SK-N-SH (cell line): ENCODE results near the gene HFE. TPM values are rescaled to one million over a fixed set of nuclear protein-coding genes. Genes with fewer than 3 reads are reported as not detected.

Experiments used
- CTCF ChIA-PET: fragments of 300-600, 350-600 bp; formaldehyde crosslinking; extraction: SDS; loops from one replicate; lab custom pipeline; 2021; lab: Yijun Ruan, JAX
- POLR2A ChIA-PET: fragments of 350-600 bp; sonication (Branson Sonifier 250); formaldehyde crosslinking; extraction: SDS; loops from one replicate; lab custom pipeline; 2020; ENCODE audit warnings: antibody characterized with exemption, inconsistent platforms; lab: Yijun Ruan, JAX
- DNase-seq: peaks from one replicate; pipeline ENCODE4 v3.0.0; 2012
- H2AFZ ChIP-seq: fragments of 200-600 bp; sonication (generic); 2 replicates; pipeline ENCODE4 v1.8.1; 2016; ENCODE audit warnings: antibody characterized with exemption, mild to moderate bottlenecking, low read depth
- H3F3A ChIP-seq: fragments of 200-600 bp; sonication (generic); replicated peaks from 2 replicates; pipeline ENCODE3; 2016; ENCODE audit warnings: antibody characterized with exemption, mild to moderate bottlenecking; ENCODE audit not compliant: insufficient read depth
- H3K27ac ChIP-seq, 2 experiments: fragments of 200-500 bp in 1 of 2; fragments of 200-600 bp in 1 of 2; sonication (Bioruptor generic) in 1 of 2; sonication (generic), shearing (Covaris generic) in 1 of 2; 2 replicates each; pipeline versions ENCODE4 v1.5.1 to v1.6.1; 2014 to 2016; ENCODE audit warnings: low read depth in 2 of 2, inconsistent platforms in 1 of 2, low read length in 1 of 2, mild to moderate bottlenecking in 1 of 2, mixed read lengths in 1 of 2
- H3K27me3 ChIP-seq: fragments of 200-600 bp; sonication (generic), shearing (Covaris generic); 2 replicates; pipeline ENCODE4 v1.6.1; 2016; ENCODE audit warnings: mixed run types; ENCODE audit not compliant: insufficient read depth
- H3K36me3 ChIP-seq, 2 experiments: fragments of 200-500 bp in 1 of 2; fragments of 200-600 bp in 1 of 2; sonication (Bioruptor generic) in 1 of 2; sonication (generic) in 1 of 2; replicated peaks in 1 of 2; 2 replicates each; pipeline versions ENCODE3 to v1.5.1; 2014 to 2016; ENCODE audit warnings: low read length in 1 of 2, mild to moderate bottlenecking in 1 of 2; ENCODE audit not compliant: insufficient read depth in 2 of 2, control insufficient read depth in 1 of 2
- H3K4me1 ChIP-seq, 2 experiments: fragments of 200-500 bp in 1 of 2; fragments of 200-600 bp in 1 of 2; sonication (Bioruptor generic) in 1 of 2; sonication (generic), shearing (Covaris generic) in 1 of 2; 2 replicates each; pipeline versions ENCODE4 v1.5.1 to v1.6.1; 2014 to 2016; ENCODE audit warnings: low read depth in 1 of 2, low read length in 1 of 2, mixed run types in 1 of 2; ENCODE audit not compliant: insufficient read depth in 2 of 2, control insufficient read depth in 1 of 2
- H3K4me2 ChIP-seq: fragments of 200-600 bp; sonication (generic), shearing (Covaris generic); 2 replicates; pipeline ENCODE4 v1.6.1; 2017; ENCODE audit warnings: mixed run types
- H3K4me3 ChIP-seq, 2 experiments: fragments of 200-500 bp in 1 of 2; fragments of 200-600 bp in 1 of 2; sonication (Bioruptor generic) in 1 of 2; sonication (generic), shearing (Covaris generic) in 1 of 2; 2 replicates each; pipeline versions ENCODE4 v1.5.1 to v1.8.1; 2014 to 2016; ENCODE audit warnings: low read depth in 2 of 2, inconsistent platforms in 1 of 2, low read length in 1 of 2, mild to moderate bottlenecking in 1 of 2, mixed read lengths in 1 of 2, moderate library complexity in 1 of 2
- H3K79me2 ChIP-seq: fragments of 200-600 bp; sonication (generic); 2 replicates; pipeline ENCODE4 v1.8.1; 2017; ENCODE audit warnings: mild to moderate bottlenecking; ENCODE audit not compliant: insufficient read depth
- H3K9ac ChIP-seq: fragments of 200-600 bp; sonication (generic); 2 replicates; pipeline ENCODE4 v1.6.1; 2017; ENCODE audit warnings: mixed run types
- H3K9me2 ChIP-seq: fragments of 200-600 bp; sonication (generic); 2 replicates; pipeline ENCODE4 v1.6.1; 2017; ENCODE audit warnings: mixed run types
- H3K9me3 ChIP-seq: fragments of 200-600 bp; sonication (generic); 2 replicates; pipeline ENCODE4 v1.6.1; 2017; ENCODE audit warnings: mixed run types, mild to moderate bottlenecking, moderate library complexity
- H4K20me1 ChIP-seq: fragments of 200-600 bp; sonication (generic); 2 replicates; pipeline ENCODE4 v1.6.1; 2017; ENCODE audit warnings: mild to moderate bottlenecking, mixed run types; ENCODE audit not compliant: insufficient read depth
- CTCF ChIP-seq: fragments of 200-600 bp; sonication (generic); IDR thresholded peaks from 2 replicates; pipeline ENCODE4 v1.6.1; 2017; ENCODE audit warnings: antibody characterized with exemption, mild to moderate bottlenecking, moderate library complexity
- ELF1 ChIP-seq: IDR thresholded peaks from 2 replicates; pipeline ENCODE4 v1.4.0; 2012
- EZH2phosphoT487 ChIP-seq: fragments of 200-600 bp; sonication (generic); IDR thresholded peaks from 2 replicates; pipeline ENCODE4 v1.6.1; 2017; ENCODE audit warnings: low read depth, mixed run types, mild to moderate bottlenecking, antibody characterized with exemption, moderate library complexity, borderline replicate concordance
- FOXM1 ChIP-seq: IDR thresholded peaks from 2 replicates; pipeline ENCODE4 v1.4.0; 2012; ENCODE audit warnings: low read depth, mild to moderate bottlenecking
- IRF3 ChIP-seq: fragments of 150-350 bp; IDR thresholded peaks from 2 replicates; pipeline ENCODE4 v1.6.1; 2016; ENCODE audit warnings: mild to moderate bottlenecking, low read depth, low read length
- JUND ChIP-seq: IDR thresholded peaks from 2 replicates; pipeline ENCODE4 v1.4.0; 2012
- MAX ChIP-seq: IDR thresholded peaks from 2 replicates; pipeline ENCODE4 v1.4.0; 2012; ENCODE audit warnings: low read depth
- PBX3 ChIP-seq: IDR thresholded peaks from 2 replicates; pipeline ENCODE4; 2012
- RAD21 ChIP-seq: IDR thresholded peaks from 2 replicates; pipeline ENCODE4 v1.6.1; 2012; ENCODE audit warnings: mild to moderate bottlenecking, low read length
- TAF1 ChIP-seq: IDR thresholded peaks from 2 replicates; pipeline ENCODE4 v1.6.1; 2012; ENCODE audit warnings: low read depth, mild to moderate bottlenecking, low read length, moderate library complexity, borderline replicate concordance
- TEAD4 ChIP-seq: IDR thresholded peaks from 2 replicates; pipeline ENCODE4 v1.4.0; 2012; ENCODE audit warnings: mild to moderate bottlenecking, borderline replicate concordance; ENCODE audit not compliant: insufficient read depth
- USF1 ChIP-seq: IDR thresholded peaks from 2 replicates; pipeline ENCODE4 v1.4.0; 2012; ENCODE audit warnings: low read depth, borderline replicate concordance
- WGBS: methylation state at CpG from one replicate; pipeline ENCODE4 v1.1.6; 2017; ENCODE audit warnings: low lambda C conversion rate; 5-methylcytosine and 5-hydroxymethylcytosine counted together
- polyA plus RNA-seq, 3 experiments: library from polyadenylated mRNA; depleted of rRNA; stranded (reverse); fragments of >200 nt; gene quantifications; 2 replicates each; pipeline ENCODE4 v1.2.3, GENCODE V29; 2012

The HFE gene
- polyA plus RNA-seq, 1 of the 3 experiments (the other 2 are of a cell fraction), result not detected

GRCh38 chr6:26104457-26105108 lies 17.4 kb downstream of the HFE start (continued):
- no peak for TF ChIP-seq CTCF
- TF ChIP-seq USF1, result no peak
- no peak for TF ChIP-seq PBX3

GRCh38 chr6:26105109-26105730 lies 18.0 kb downstream of the HFE start:
- TF ChIP-seq RAD21, result no peak
- no peak for TF ChIP-seq IRF3
- no peak for TF ChIP-seq CTCF
- no peak for TF ChIP-seq FOXM1
- no peak for TF ChIP-seq JUND
- no peak for TF ChIP-seq MAX
- TF ChIP-seq TAF1, result no peak
- no peak for TF ChIP-seq ELF1
- no peak for TF ChIP-seq TEAD4
- no peak for TF ChIP-seq EZH2phosphoT487
- Histone ChIP-seq H3K4me3 (no peak overlapping the region), H3K9me3 (no peaks in the 10 kb centered on the region)

More at GRCh38 chr6:26105109-26105730, 18.0 kb downstream of the HFE start:
- Histone ChIP-seq H3K4me1 (peaks cover 7 to 17% of the 10 kb centered on the region in 2 experiments), H4K20me1 (no peaks in the 10 kb centered on the region), H2AFZ (0 out of 2 replicates have a peak overlapping the region, but pooled peaks have one; percentile 12), H3F3A (peaks cover 33% of the 10 kb centered on the region), H3K4me2 (no peak overlapping the region), H3K9ac (no peak overlapping the region), H3K36me3 (no peaks in the 10 kb centered on the region), H3K27ac (peak overlapping the region; percentile 62 to 85), H3K79me2 (no peaks in the 10 kb centered on the region), H3K27me3 (no peaks in the 10 kb centered on the region), H3K9me2 (no peaks in the 10 kb centered on the region)
- DNase-seq, result no peak
- WGBS, result 65% methylated on average over 7 of the region's 8 CpGs
- CTCF ChIA-PET, result interaction anchor here (0.8 to 20.9 kb wide), 2 partner anchors 40 to 84 kb away, joined by 3 to 660 read pairs; a partner anchor contains a TSS
- POLR2A ChIA-PET, result interaction anchor here (0.7 to 3.1 kb wide), 23 partner anchors 8 to 1719 kb away, joined by 3 to 56 read pairs (median 13); a partner anchor contains a TSS
